OCI-LY7 (cell line): Measurements from ENCODE around the gene HUS1.

Experiments used
- CTCF ChIP-seq: fragments of 200-600 bp; sonication (generic); conservative IDR thresholded peaks from 2 replicates; pipeline ENCODE4 v1.5.1; 2014; ENCODE audit warnings: mild to moderate bottlenecking, antibody characterized with exemption, low read length, moderate library complexity, mixed read lengths
- EZH2phosphoT487 ChIP-seq: fragments of 200-600 bp; sonication (generic); IDR thresholded peaks from 2 replicates; pipeline ENCODE4 v1.6.1; 2018; ENCODE audit warnings: low read depth, borderline replicate concordance, mild to moderate bottlenecking, mixed run types, antibody characterized with exemption, low read length, moderate library complexity, mixed read lengths

GRCh38 chr7:47939425-47940036 lies 39.9 kb downstream of the HUS1 start:
- TF ChIP-seq CTCF (no peak), EZH2phosphoT487 (no peak)
